Vagina (tissue), 2 donors: Measurements from ENCODE around the gene ASTN2.
"Not testable (repeated sequence)": the region's sequence is repeated elsewhere in the genome, so short reads cannot be mapped to it uniquely, and the experiment has no call there.

Source experiments
- POLR2A ChIP-seq, 2 donors: fragments of 450-650 bp; IDR thresholded peaks; one replicate each; pipeline ENCODE4 v1.6.1; 2017; ENCODE audit warnings: antibody characterized with exemption in 2 of 2, mild to moderate bottlenecking in 2 of 2, moderate library complexity in 2 of 2
- POLR2AphosphoS5 ChIP-seq, 2 donors: sonication (generic); formaldehyde crosslinking; IDR thresholded peaks; one replicate each; pipeline ENCODE4 v1.9.0; 2017; ENCODE audit warnings: antibody characterized with exemption in 2 of 2, mild to moderate bottlenecking in 2 of 2, low read depth in 1 of 2; ENCODE audit not compliant: insufficient read depth in 1 of 2
- TF ChIP-seq, protein P1 (sequence below), 3 experiments: fragments of 450-650 bp in 2 of 3; fragments of 200-600 bp in 1 of 3; sonication (generic) in 1 of 3; IDR thresholded peaks; one replicate each; pipeline ENCODE4 v1.5.1; 2017 to 2019; ENCODE audit warnings: antibody characterized with exemption in 3 of 3, mild to moderate bottlenecking in 2 of 3, moderate library complexity in 2 of 3

DNA sequence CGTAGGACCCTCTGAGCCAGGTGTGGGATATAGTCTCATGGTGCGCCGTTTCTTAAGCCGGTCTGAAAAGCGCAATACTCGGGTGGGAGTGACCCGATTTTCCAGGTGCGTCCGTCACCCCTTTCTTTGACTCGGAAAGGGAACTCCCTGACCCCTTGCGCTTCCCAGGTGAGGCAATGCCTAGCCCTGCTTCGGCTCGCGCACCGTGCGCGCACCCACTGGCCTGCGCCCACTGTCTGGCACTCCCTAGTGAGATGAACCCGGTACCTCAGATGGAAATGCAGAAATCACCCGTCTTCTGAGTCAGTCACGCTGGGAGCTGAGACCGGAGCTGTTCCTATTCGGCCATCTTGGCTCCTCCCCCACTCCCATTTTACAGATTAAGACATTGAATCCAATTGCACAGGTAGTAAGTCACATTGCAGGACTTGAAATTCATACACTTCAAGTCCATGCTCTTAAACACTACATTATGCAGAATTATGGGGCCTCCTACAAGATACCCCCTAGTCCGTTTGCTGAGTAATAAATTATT is 343.1 kb downstream of the ASTN2 start:
- TF ChIP-seq, protein P1, sequence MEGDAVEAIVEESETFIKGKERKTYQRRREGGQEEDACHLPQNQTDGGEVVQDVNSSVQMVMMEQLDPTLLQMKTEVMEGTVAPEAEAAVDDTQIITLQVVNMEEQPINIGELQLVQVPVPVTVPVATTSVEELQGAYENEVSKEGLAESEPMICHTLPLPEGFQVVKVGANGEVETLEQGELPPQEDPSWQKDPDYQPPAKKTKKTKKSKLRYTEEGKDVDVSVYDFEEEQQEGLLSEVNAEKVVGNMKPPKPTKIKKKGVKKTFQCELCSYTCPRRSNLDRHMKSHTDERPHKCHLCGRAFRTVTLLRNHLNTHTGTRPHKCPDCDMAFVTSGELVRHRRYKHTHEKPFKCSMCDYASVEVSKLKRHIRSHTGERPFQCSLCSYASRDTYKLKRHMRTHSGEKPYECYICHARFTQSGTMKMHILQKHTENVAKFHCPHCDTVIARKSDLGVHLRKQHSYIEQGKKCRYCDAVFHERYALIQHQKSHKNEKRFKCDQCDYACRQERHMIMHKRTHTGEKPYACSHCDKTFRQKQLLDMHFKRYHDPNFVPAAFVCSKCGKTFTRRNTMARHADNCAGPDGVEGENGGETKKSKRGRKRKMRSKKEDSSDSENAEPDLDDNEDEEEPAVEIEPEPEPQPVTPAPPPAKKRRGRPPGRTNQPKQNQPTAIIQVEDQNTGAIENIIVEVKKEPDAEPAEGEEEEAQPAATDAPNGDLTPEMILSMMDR (IDR thresholded peaks at IDR 0.05): not testable (repeated sequence)
- TF ChIP-seq POLR2A (IDR thresholded peaks at IDR 0.05); POLR2AphosphoS5 (IDR thresholded peaks at IDR 0.05; ENCODE audit: insufficient read depth in 1 of 2, low read depth in 1 of 2): not testable (repeated sequence)
